Natural killer cell (primary cell): ENCODE measurements around the gene KIAA0319L. TPM values are rescaled to one million over a fixed set of nuclear protein-coding genes. Genes with fewer than 3 reads are reported as not detected.

Source experiments
- ATAC-seq, 3 donors: fragments of 150-1000 bp in 2 of 3; fragments of 200-7000 bp in 1 of 3; cut with Tn5 transposase; 1 replicate in 1 of 3; 2 replicates in 2 of 3; pipeline ENCODE4 v1.10.0; 2021; ENCODE audit warnings: mild to moderate bottlenecking in 2 of 3, moderate library complexity in 2 of 3
- DNase-seq, 2 donors: peaks; one replicate each; pipeline versions ENCODE4 v3.0.0 to v3.0.0-alpha.2; 2013 to 2021; ENCODE audit warnings: mixed read lengths in 1 of 2
- H3K27ac ChIP-seq: one replicate; pipeline ENCODE4 v1.5.1; 2013; ENCODE audit warnings: mild to moderate bottlenecking, low read length
- H3K27me3 ChIP-seq: one replicate; pipeline ENCODE4 v1.6.1; 2013; ENCODE audit warnings: low read length; ENCODE audit not compliant: control insufficient read depth, insufficient read depth
- H3K36me3 ChIP-seq: one replicate; pipeline ENCODE4 v1.6.1; 2013; ENCODE audit warnings: low read length; ENCODE audit not compliant: control insufficient read depth, insufficient read depth
- H3K4me1 ChIP-seq: one replicate; pipeline ENCODE4 v1.6.1; 2013; ENCODE audit warnings: low read length; ENCODE audit not compliant: control insufficient read depth, insufficient read depth
- H3K4me3 ChIP-seq: one replicate; pipeline ENCODE4 v1.5.1; 2013; ENCODE audit warnings: low read length
- H3K9me3 ChIP-seq: one replicate; pipeline ENCODE4 v1.6.1; 2013; ENCODE audit warnings: low read length; ENCODE audit not compliant: control insufficient read depth, insufficient read depth
- H3K27ac Mint-ChIP-seq, 2 donors: one replicate each; pipeline ENCODE4 v1.8.0; 2022; ENCODE audit warnings: mild to moderate bottlenecking in 2 of 2, mixed read lengths in 2 of 2, moderate library complexity in 1 of 2
- H3K27me3 Mint-ChIP-seq, 2 donors: one replicate each; pipeline ENCODE4 v1.8.0; 2022; ENCODE audit warnings: low read depth in 2 of 2, mixed read lengths in 2 of 2
- H3K36me3 Mint-ChIP-seq: one replicate; pipeline ENCODE4 v1.8.0; 2022; ENCODE audit warnings: mixed read lengths
- H3K4me1 Mint-ChIP-seq, 2 donors: one replicate each; pipeline ENCODE4 v1.8.0; 2022; ENCODE audit warnings: mixed read lengths in 2 of 2
- H3K4me3 Mint-ChIP-seq: one replicate; pipeline ENCODE4 v1.8.0; 2022; ENCODE audit warnings: mild to moderate bottlenecking, moderate library complexity, mixed read lengths
- H3K9me3 Mint-ChIP-seq, 2 donors: one replicate each; pipeline ENCODE4 v1.8.0; 2022; ENCODE audit warnings: mixed read lengths in 2 of 2
- WGBS: methylation state at CpG from one replicate; pipeline ENCODE4 v1.1.7; 2013; ENCODE audit warnings: missing lambda C conversion rate; ENCODE audit not compliant: insufficient coverage; 5-methylcytosine and 5-hydroxymethylcytosine counted together
- intact Hi-C: fragments of 100-400 bp; cut with micrococcal nuclease; formaldehyde crosslinking; loops from one replicate; pipeline ENCODE4 v1.14.2; 2022
- total RNA-seq, 4 donors: library from RNA; stranded (reverse); fragments of 120-200 nt in 1 of 4; gene quantifications; one replicate each; pipeline versions ENCODE4 v1.2.3 to v1.2.4, GENCODE V29; 2013 to 2022
- TF ChIP-seq, protein P1 (sequence below): fragments of 200-600 bp; IDR thresholded peaks from one replicate; pipeline ENCODE4 v1.8.0; 2022; ENCODE audit warnings: antibody characterized with exemption

The KIAA0319L gene
- total RNA-seq, 3 donors from 2014 or later (not counting 1 experiment from before 2014, with no cell fraction given), result 51.3 to 75.0 (median 64.8) TPM

DNA sequence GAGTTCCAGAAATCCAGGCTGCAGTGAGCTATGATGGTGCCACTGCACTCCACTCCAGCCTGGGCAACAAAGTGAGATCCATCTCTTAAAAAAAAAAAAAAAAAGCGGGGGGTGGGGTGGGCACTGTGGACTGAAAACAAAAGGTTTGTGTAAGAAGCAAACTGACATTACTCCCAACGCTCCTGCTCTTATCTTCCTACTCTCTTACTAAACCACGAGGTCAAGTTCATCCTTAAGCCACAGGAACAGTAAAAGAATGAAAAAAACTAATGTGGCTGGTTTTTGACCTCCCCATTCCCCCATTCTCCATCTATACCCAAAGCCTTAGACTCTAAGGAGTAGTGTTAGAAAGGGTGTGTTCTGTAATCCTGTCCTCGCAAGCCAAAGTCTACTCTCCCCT is 46.7 kb upstream of the KIAA0319L start:
- intact Hi-C loops, result no loop called here
- Mint-ChIP-seq H3K27me3 (no peaks in the 10 kb centered on the region), H3K4me1 (peaks cover 18 to 19% of the 10 kb centered on the region in 2 donors), H3K36me3 (peaks cover 7% of the 10 kb centered on the region), H3K4me3 (no peak overlapping the region), H3K27ac (no peak overlapping the region), H3K9me3 (no peaks in the 10 kb centered on the region)
- H3K4me1 ChIP-seq, result no peaks in the 10 kb centered on the region
- H3K27me3 ChIP-seq, result no peaks in the 10 kb centered on the region
- DNase-seq (no peak), ATAC-seq (no peak)
- no peak overlapping the region for H3K4me3 ChIP-seq
- no peak overlapping the region for H3K27ac ChIP-seq
- 86% methylated on average over 2 of the region's 4 CpGs for WGBS
- peaks cover 63% of the 10 kb centered on the region for H3K36me3 ChIP-seq
- H3K9me3 ChIP-seq, result no peaks in the 10 kb centered on the region
- TF ChIP-seq, protein P1, sequence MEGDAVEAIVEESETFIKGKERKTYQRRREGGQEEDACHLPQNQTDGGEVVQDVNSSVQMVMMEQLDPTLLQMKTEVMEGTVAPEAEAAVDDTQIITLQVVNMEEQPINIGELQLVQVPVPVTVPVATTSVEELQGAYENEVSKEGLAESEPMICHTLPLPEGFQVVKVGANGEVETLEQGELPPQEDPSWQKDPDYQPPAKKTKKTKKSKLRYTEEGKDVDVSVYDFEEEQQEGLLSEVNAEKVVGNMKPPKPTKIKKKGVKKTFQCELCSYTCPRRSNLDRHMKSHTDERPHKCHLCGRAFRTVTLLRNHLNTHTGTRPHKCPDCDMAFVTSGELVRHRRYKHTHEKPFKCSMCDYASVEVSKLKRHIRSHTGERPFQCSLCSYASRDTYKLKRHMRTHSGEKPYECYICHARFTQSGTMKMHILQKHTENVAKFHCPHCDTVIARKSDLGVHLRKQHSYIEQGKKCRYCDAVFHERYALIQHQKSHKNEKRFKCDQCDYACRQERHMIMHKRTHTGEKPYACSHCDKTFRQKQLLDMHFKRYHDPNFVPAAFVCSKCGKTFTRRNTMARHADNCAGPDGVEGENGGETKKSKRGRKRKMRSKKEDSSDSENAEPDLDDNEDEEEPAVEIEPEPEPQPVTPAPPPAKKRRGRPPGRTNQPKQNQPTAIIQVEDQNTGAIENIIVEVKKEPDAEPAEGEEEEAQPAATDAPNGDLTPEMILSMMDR, result no peak

DNA sequence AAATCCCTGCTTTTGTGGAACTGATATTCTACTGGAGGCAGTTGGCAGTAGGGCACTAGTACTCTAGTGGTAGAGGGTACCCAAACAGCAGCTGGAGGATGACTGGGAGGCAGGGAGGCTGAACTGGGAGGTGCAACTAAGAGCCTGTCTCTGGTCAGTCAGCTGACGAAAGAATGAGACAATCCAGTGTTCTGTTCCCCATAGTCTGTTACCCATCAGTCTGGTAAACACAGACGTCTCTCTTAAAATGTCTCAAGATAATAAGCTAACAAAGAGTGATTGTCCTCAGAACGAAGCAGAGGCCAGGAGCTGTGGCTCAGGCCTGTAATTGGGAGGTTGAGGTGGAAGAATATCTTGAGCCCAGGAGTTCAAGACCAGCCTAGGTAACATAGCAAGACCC is 46.3 kb upstream of the KIAA0319L start:
- no peak for DNase-seq
- H3K4me1 ChIP-seq, result no peaks in the 10 kb centered on the region
- peaks cover 7% of the 10 kb centered on the region for H3K36me3 Mint-ChIP-seq
- H3K27ac Mint-ChIP-seq, result no peak overlapping the region
- H3K27me3 ChIP-seq, result no peaks in the 10 kb centered on the region
- H3K27me3 Mint-ChIP-seq, result no peaks in the 10 kb centered on the region
- no peak overlapping the region for H3K27ac ChIP-seq
- TF ChIP-seq, protein P1, result no peak
- H3K9me3 ChIP-seq, result no peaks in the 10 kb centered on the region
- peaks cover 60% of the 10 kb centered on the region for H3K36me3 ChIP-seq
- ATAC-seq, result no peak
- H3K4me3 ChIP-seq, result no peak overlapping the region
- peaks cover 18 to 19% of the 10 kb centered on the region in 2 donors for H3K4me1 Mint-ChIP-seq
- H3K4me3 Mint-ChIP-seq, result no peak overlapping the region
- 100% methylated on average over 3 of the region's 3 CpGs for WGBS
- intact Hi-C loops, result no loop called here
- H3K9me3 Mint-ChIP-seq, result no peaks in the 10 kb centered on the region

DNA sequence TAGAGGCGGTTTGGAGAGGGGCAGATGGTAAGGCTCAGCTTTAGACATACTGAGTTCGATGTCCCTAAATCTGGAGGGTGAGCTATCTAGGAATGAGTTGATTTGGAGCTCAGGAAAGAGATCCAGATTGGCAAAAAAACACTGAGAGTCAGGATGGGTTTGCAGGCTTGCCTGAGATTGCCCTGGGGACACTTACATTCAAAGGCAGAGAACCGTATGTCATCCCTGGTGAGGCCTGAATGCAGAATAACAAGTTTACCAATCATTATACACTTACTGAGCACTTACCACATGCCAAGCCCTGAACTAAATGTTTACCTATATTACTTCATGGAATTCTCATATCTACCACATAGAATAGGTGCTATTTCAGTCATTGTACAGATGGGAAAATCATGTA is 43.4 kb upstream of the KIAA0319L start:
- no peak overlapping the region for H3K27ac Mint-ChIP-seq
- H3K9me3 ChIP-seq, result no peaks in the 10 kb centered on the region
- intact Hi-C loops, result no loop called here
- no peaks in the 10 kb centered on the region for H3K4me1 ChIP-seq
- DNase-seq (no peak), ATAC-seq (no peak)
- 99% methylated on average over 3 of the region's 3 CpGs for WGBS
- no peaks in the 10 kb centered on the region for H3K27me3 Mint-ChIP-seq
- peaks cover 1 to 12% of the 10 kb centered on the region in 2 donors for H3K4me1 Mint-ChIP-seq
- H3K9me3 Mint-ChIP-seq, result no peaks in the 10 kb centered on the region
- TF ChIP-seq, protein P1, result no peak
- H3K4me3 ChIP-seq, result no peak overlapping the region
- no peaks in the 10 kb centered on the region for H3K27me3 ChIP-seq
- peaks cover 7% of the 10 kb centered on the region for H3K36me3 Mint-ChIP-seq
- peaks cover 43% of the 10 kb centered on the region for H3K36me3 ChIP-seq
- no peak overlapping the region for H3K4me3 Mint-ChIP-seq
- H3K27ac ChIP-seq, result no peak overlapping the region

DNA sequence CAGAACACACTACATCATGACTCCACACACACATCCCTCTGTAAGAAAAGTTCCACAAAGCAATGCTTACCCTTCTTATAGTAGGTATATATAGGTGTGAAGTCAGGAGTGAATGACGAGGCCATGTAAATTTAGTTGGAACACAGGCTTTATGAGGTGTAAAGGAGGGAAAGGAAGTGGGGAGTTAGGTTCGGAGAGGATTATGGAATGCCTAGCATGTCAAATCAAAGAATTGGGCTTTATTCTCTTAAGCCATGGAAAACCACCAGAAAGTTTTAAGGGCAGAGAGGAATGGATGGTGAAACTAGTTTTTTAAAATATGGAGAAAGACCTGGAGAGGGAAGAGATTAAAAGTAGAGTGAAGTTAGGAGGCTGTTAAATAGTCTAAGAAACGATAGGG is 42.2 kb upstream of the KIAA0319L start:
- no peaks in the 10 kb centered on the region for H3K27me3 ChIP-seq
- H3K4me1 Mint-ChIP-seq, result peaks cover 0 to 14% of the 10 kb centered on the region in 2 donors
- intact Hi-C loops, result no loop called here
- no peaks in the 10 kb centered on the region for H3K27me3 Mint-ChIP-seq
- H3K9me3 ChIP-seq, result no peaks in the 10 kb centered on the region
- no peak overlapping the region for H3K4me3 ChIP-seq
- H3K36me3 ChIP-seq, result peaks cover 34% of the 10 kb centered on the region
- 97% methylated on average over 3 of the region's 3 CpGs for WGBS
- H3K27ac Mint-ChIP-seq, result no peak overlapping the region
- ATAC-seq (no peak), DNase-seq (no peak)
- H3K4me1 ChIP-seq, result no peaks in the 10 kb centered on the region
- H3K36me3 Mint-ChIP-seq, result peaks cover 7% of the 10 kb centered on the region
- H3K9me3 Mint-ChIP-seq, result no peaks in the 10 kb centered on the region
- TF ChIP-seq, protein P1, result no peak
- H3K4me3 Mint-ChIP-seq, result no peak overlapping the region
- no peak overlapping the region for H3K27ac ChIP-seq
